Transverse colon (tissue), 4 donors: ENCODE measurements around the gene SLC30A3. TPM values are rescaled to one million over a fixed set of nuclear protein-coding genes. Genes with fewer than 3 reads are reported as not detected.

Experiments used
- DNase-seq: peaks from one replicate; pipeline ENCODE4 v3.0.0-alpha.2; 2019
- H3K27ac ChIP-seq, 4 donors: fragments of 200-600 bp; sonication (generic); 2 replicates each; pipeline ENCODE4 v1.5.1; 2016 to 2018; ENCODE audit warnings: inconsistent platforms in 4 of 4
- H3K27me3 ChIP-seq: fragments of 200-600 bp; sonication (generic); 2 replicates; pipeline ENCODE4 v1.5.1; 2017; ENCODE audit warnings: inconsistent platforms
- H3K36me3 ChIP-seq, 4 donors: fragments of 200-600 bp; sonication (generic); 2 replicates each; pipeline ENCODE4 v1.5.1; 2017 to 2019; ENCODE audit warnings: inconsistent platforms in 4 of 4
- H3K4me1 ChIP-seq, 4 donors: fragments of 200-600 bp; sonication (generic); 2 replicates each; pipeline ENCODE4 v1.5.1; 2017 to 2020; ENCODE audit warnings: inconsistent platforms in 4 of 4
- H3K4me3 ChIP-seq, 4 donors: fragments of 200-600 bp; sonication (generic); 1 replicate in 1 of 4; 2 replicates in 3 of 4; pipeline versions ENCODE4 v1.5.1 to v1.6.1; 2017 to 2019; ENCODE audit warnings: inconsistent platforms in 4 of 4
- H3K9me3 ChIP-seq, 2 donors: fragments of 200-600 bp; sonication (generic); 2 replicates each; pipeline ENCODE4 v1.5.1; 2017 to 2019; ENCODE audit warnings: inconsistent platforms in 2 of 2
- EP300 ChIP-seq: sonication (generic); formaldehyde crosslinking; IDR thresholded peaks from one replicate; pipeline ENCODE4 v1.6.1; 2017; ENCODE audit warnings: antibody characterized with exemption, low read depth
- POLR2A ChIP-seq: fragments of 450-650 bp; IDR thresholded peaks from one replicate; pipeline ENCODE4 v1.6.1; 2016; ENCODE audit warnings: antibody characterized with exemption, mild to moderate bottlenecking, moderate library complexity
- POLR2AphosphoS5 ChIP-seq, 3 donors: sonication (generic); formaldehyde crosslinking; IDR thresholded peaks; one replicate each; pipeline ENCODE4 v1.6.1; 2016; ENCODE audit warnings: antibody characterized with exemption in 3 of 3
- WGBS, 2 donors: methylation state at CpG; one replicate each; pipeline ENCODE4 v1.1.5; 2018; ENCODE audit warnings: low coverage in 1 of 2; 5-methylcytosine and 5-hydroxymethylcytosine counted together
- in situ Hi-C, 4 donors: fragments of 200-750 bp; cut with MboI; loops; one replicate each; pipeline versions ENCODE4 v1.15.0 to v1.15.1; 2017; ENCODE audit warnings: low sequenced_read_pairs in 3 of 4, low pct_ligation_motif_present in 1 of 4, low pct_unique_long_range_greater_than_20kb in 1 of 4
- intact Hi-C: fragments of 100-400 bp; cut with DNase I; formaldehyde crosslinking; loops from one replicate; pipeline ENCODE4 v1.15.1; 2023; ENCODE audit warnings: low total_unique reads
- total RNA-seq, 4 donors: library from RNA; depleted of rRNA; stranded (reverse); fragments of >200 nt; gene quantifications; one replicate each; pipeline ENCODE4 v1.1.0, GENCODE V29; 2016
- TF ChIP-seq, protein P1 (sequence below), 5 experiments: fragments of 200-600 bp in 3 of 5; fragments of 450-650 bp in 2 of 5; sonication (generic) in 3 of 5; IDR thresholded peaks; 1 replicate in 2 of 5; 2 replicates in 3 of 5; pipeline ENCODE4 v1.5.1; 2016 to 2017; ENCODE audit warnings: antibody characterized with exemption in 5 of 5, inconsistent platforms in 3 of 5, mild to moderate bottlenecking in 2 of 5, moderate library complexity in 1 of 5

The SLC30A3 gene
- total RNA-seq, 4 donors from 2014 or later = 0.60 TPM; not detected in 3

DNA sequence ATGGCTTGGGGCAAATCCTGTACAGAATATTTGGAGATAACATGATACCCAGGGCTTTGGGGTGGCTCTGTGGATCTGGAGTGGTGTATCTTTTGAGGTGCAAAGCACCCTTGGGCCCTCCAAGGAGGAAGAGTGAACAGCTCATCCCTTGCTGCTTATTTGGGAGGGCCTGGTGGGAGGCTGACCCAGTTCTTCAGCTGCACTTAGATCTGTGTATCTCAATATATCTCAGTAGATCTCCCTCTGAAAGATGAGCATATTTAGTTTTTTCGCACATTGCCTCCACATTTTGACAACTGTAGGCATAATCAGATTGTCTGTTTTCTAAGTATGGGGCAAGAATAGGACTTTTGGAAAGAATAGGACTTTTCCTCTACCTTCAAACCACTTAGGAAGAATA lies 22.1 kb upstream of the SLC30A3 start:
- intact Hi-C loops = loop anchor here (10.0 kb wide), 1 partner anchor 320 kb away; no protein-coding TSS in a partner anchor
- no peaks in the 10 kb centered on the region for H3K4me1 ChIP-seq
- 88 to 97% methylated on average over 1 of the region's 1 CpG for WGBS, 2 donors
- no peak overlapping the region for H3K4me3 ChIP-seq
- no peak overlapping the region for H3K27ac ChIP-seq
- H3K27me3 ChIP-seq = peaks cover 56% of the 10 kb centered on the region
- H3K36me3 ChIP-seq = no peaks in the 10 kb centered on the region
- no peak for DNase-seq
- in situ Hi-C loops = loop anchor here (5.0 to 25.0 kb wide), 3 partner anchors 180 to 323 kb away; partner anchors contain the start of gene MAPRE3 (in 3 of the 4)
- no peaks in the 10 kb centered on the region for H3K9me3 ChIP-seq
- TF ChIP-seq, protein P1, sequence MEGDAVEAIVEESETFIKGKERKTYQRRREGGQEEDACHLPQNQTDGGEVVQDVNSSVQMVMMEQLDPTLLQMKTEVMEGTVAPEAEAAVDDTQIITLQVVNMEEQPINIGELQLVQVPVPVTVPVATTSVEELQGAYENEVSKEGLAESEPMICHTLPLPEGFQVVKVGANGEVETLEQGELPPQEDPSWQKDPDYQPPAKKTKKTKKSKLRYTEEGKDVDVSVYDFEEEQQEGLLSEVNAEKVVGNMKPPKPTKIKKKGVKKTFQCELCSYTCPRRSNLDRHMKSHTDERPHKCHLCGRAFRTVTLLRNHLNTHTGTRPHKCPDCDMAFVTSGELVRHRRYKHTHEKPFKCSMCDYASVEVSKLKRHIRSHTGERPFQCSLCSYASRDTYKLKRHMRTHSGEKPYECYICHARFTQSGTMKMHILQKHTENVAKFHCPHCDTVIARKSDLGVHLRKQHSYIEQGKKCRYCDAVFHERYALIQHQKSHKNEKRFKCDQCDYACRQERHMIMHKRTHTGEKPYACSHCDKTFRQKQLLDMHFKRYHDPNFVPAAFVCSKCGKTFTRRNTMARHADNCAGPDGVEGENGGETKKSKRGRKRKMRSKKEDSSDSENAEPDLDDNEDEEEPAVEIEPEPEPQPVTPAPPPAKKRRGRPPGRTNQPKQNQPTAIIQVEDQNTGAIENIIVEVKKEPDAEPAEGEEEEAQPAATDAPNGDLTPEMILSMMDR (IDR thresholded peaks at IDR 0.05) = no peak
- TF ChIP-seq EP300 = no peak
- no peak for TF ChIP-seq POLR2AphosphoS5 (IDR thresholded peaks at IDR 0.05)
- no peak for TF ChIP-seq POLR2A

DNA sequence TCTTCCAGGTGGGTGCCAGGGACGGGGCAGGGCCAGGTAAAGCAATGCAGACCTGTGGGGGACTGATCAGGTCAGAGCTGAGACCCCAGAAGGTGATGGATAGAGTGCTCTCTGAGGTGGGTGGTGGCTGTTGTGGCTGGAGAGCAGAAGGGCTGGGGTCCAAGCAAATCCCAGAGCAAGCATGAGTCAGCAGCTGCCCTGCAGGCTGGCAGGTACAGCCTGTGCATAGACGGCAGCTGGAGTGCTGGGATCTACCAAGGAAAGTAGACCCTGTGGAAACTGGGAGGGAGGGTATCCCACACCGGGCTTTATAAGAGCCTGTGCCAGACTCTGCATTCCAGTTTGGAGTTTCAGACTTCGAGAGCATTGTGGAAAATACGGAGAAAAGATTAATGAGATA lies 20.0 kb upstream of the SLC30A3 start:
- DNase-seq = no peak
- TF ChIP-seq POLR2A (no peak), POLR2AphosphoS5 (IDR thresholded peaks at IDR 0.05) (no peak), EP300 (no peak)
- TF ChIP-seq, protein P1 (IDR thresholded peaks at IDR 0.05) = no peak
- no peaks in the 10 kb centered on the region for H3K4me1 ChIP-seq
- no peaks in the 10 kb centered on the region for H3K9me3 ChIP-seq
- in situ Hi-C loops = loop anchor here (5.0 to 25.0 kb wide), 3 partner anchors 178 to 321 kb away; partner anchors contain the start of gene MAPRE3 (in 3 of the 4)
- peaks cover 52% of the 10 kb centered on the region for H3K27me3 ChIP-seq
- H3K4me3 ChIP-seq = no peak overlapping the region
- no peaks in the 10 kb centered on the region for H3K36me3 ChIP-seq
- no peak overlapping the region for H3K27ac ChIP-seq
- WGBS, 2 donors = 40 to 49% methylated on average over 1 to 5 of the region's 5 CpGs
- intact Hi-C loops = loop anchor here (10.0 kb wide), 1 partner anchor 318 kb away; no protein-coding TSS in a partner anchor

DNA sequence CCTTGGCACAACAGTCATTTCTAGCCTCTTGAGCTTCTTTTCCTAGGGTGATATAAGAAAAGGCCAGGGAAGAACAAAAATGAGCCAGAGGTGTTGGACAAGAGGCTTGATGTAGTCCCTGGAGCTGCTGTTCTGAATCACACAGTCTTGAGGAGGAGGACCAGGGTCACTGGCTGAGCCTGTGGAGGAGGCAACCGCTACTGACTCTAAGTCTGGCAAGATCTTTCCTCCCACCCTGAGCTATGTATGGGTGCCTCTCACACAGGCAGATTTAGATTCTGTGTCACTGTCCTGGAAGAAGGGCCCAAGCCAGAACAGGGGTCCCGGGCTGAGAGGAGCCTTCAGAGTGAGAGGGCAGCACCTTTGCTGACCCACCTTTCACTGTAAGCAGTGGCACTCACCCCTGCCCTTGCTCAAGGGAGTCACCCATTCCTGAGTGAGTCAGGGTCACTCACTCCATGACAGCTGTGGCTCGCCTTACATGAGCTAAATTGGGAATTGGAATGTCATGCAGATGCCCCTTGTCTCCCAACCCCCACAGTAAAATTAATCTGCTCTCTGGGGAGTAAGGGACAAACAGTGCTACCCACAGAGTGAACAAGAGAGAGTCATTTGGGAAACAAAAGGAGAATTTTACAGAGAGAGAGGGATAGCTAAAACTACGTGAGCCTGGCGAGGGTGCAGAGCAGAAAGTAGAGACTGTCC lies 19.2 kb upstream of the SLC30A3 start, which contains the start of gene TRIM54:
TSS of gene TRIM54 (plus strand) at position 575 of the 705 bp plus-strand sequence. CDS start 303 bp downstream, outside the sequence.
- peaks cover 45% of the 10 kb centered on the region for H3K27me3 ChIP-seq
- in situ Hi-C loops = loop anchor here (5.0 to 25.0 kb wide), 3 partner anchors 177 to 320 kb away; partner anchors contain the start of gene MAPRE3 (in 3 of the 4)

DNA sequence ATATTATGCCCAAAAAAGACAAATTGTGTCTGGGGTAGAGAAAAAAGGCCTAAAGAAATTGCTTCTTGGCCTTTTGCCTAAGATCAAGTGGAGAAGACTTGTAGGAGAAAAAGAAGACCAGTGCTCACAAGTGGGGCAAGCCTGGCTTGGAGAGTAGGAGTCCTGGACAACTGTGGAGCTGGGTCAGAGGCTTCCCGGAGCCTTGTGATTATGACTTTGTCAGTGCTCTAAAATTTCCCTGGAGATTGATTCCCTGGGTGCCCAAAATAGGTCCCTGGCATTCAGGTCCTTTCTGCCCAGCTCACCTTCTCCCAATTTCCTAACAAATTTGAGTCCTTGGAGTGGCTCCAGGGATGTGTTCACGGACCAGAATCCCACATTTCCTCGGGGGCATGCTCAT lies 18.6 kb upstream of the SLC30A3 start:
- Histone ChIP-seq H3K4me3 (no peak overlapping the region), H3K27me3 (peaks cover 40% of the 10 kb centered on the region), H3K27ac (no peak overlapping the region), H3K36me3 (no peaks in the 10 kb centered on the region), H3K9me3 (no peaks in the 10 kb centered on the region), H3K4me1 (no peaks in the 10 kb centered on the region)
- no peak for TF ChIP-seq POLR2A
- TF ChIP-seq EP300 = no peak
- TF ChIP-seq, protein P1 (IDR thresholded peaks at IDR 0.05) = no peak
- TF ChIP-seq POLR2AphosphoS5 (IDR thresholded peaks at IDR 0.05) = no peak
- 70 to 78% methylated on average over 3 of the region's 3 CpGs for WGBS, 2 donors
- DNase-seq = no peak
- in situ Hi-C loops = loop anchor here (5.0 to 25.0 kb wide), 3 partner anchors 177 to 319 kb away; partner anchors contain the start of gene MAPRE3 (in 3 of the 4)
- intact Hi-C loops = loop anchor here (2.0 to 10.0 kb wide), 2 partner anchors 183 to 317 kb away; no protein-coding TSS in a partner anchor

More for the DNA sequence above, 19.2 kb upstream of the SLC30A3 start, which contains the start of gene TRIM54:
- Histone ChIP-seq H3K4me3 (no peak within 1 kb of the TSS), H3K9me3 (no peaks in the 10 kb centered on the region), H3K27ac (no peak within 1 kb of the TSS), H3K36me3 (no peaks in the 10 kb centered on the region), H3K4me1 (no peaks in the 10 kb centered on the region)
- intact Hi-C loops = loop anchor here (2.0 to 10.0 kb wide), 2 partner anchors 183 to 317 kb away; no protein-coding TSS in a partner anchor
- TF ChIP-seq POLR2AphosphoS5 (IDR thresholded peaks at IDR 0.05) (no peak), EP300 (no peak), POLR2A (no peak)
- TF ChIP-seq, protein P1 (IDR thresholded peaks at IDR 0.05) = no peak
- 69% methylated on average over 4 of the region's 5 CpGs; no CpG with 5 or more reads in 1 of the 2 donors for WGBS, 2 donors
- no peak for DNase-seq
